H1 (cell line): ENCODE results near the gene ZNF609. TPM values are rescaled to one million over a fixed set of nuclear protein-coding genes. Genes with fewer than 3 reads are reported as not detected.

Experiments used
- CTCF ChIA-PET: fragments of 300-600 bp; sonication (Branson Sonifier 250); formaldehyde crosslinking; loops from one replicate; lab custom pipeline; 2021; ENCODE audit not compliant: partially characterized antibody; lab: Charles Lee
- POLR2A ChIA-PET: fragments of 300-600 bp; sonication (Branson Sonifier 250); formaldehyde crosslinking; loops from one replicate; lab custom pipeline; 2021; ENCODE audit warnings: inconsistent platforms; ENCODE audit not compliant: partially characterized antibody; lab: Charles Lee
- DNase-seq, 2 experiments: peaks; one replicate each; pipeline versions ENCODE4 v3.0.0 to v3.0.0-alpha.2; 2010 to 2022; ENCODE audit warnings: low spot score in 2 of 2, low read depth in 1 of 2, mixed read lengths in 1 of 2
- FAIRE-seq: peaks from 2 replicates; lab custom pipeline; 2011; peaks lifted over from hg19 to GRCh38; lab: Jason Lieb, UNC
- H2AFZ ChIP-seq: 2 replicates; pipeline ENCODE4 v1.8.1; 2012; ENCODE audit warnings: low read length, inconsistent platforms
- H2AK5ac ChIP-seq: 2 replicates; pipeline ENCODE4 v1.6.1; 2013; ENCODE audit warnings: low read depth, low read length
- H2BK120ac ChIP-seq: replicated peaks from 2 replicates; pipeline ENCODE3; 2013; ENCODE audit warnings: low read depth, low read length, inconsistent platforms
- H2BK12ac ChIP-seq: 2 replicates; pipeline ENCODE4 v1.6.1; 2013; ENCODE audit warnings: low read depth, low read length
- H2BK15ac ChIP-seq: 2 replicates; pipeline ENCODE4 v1.6.1; 2013; ENCODE audit warnings: low read length
- H2BK20ac ChIP-seq: 2 replicates; pipeline ENCODE4 v1.6.1; 2013; ENCODE audit warnings: low read length
- H2BK5ac ChIP-seq: 2 replicates; pipeline ENCODE4 v1.6.1; 2013; ENCODE audit warnings: low read depth, low read length
- H3K14ac ChIP-seq: 2 replicates; pipeline ENCODE4 v1.6.1; 2013; ENCODE audit warnings: inconsistent platforms; ENCODE audit not compliant: insufficient read length
- H3K18ac ChIP-seq: 2 replicates; pipeline ENCODE4 v1.6.1; 2013; ENCODE audit warnings: low read length; ENCODE audit errors: extremely low read depth
- H3K23ac ChIP-seq: 2 replicates; pipeline ENCODE4 v1.6.1; 2013; ENCODE audit warnings: inconsistent platforms; ENCODE audit not compliant: insufficient read length
- H3K23me2 ChIP-seq: 2 replicates; pipeline ENCODE4 v1.6.1; 2013; ENCODE audit warnings: low read depth, low read length
- H3K27ac ChIP-seq: 2 replicates; pipeline ENCODE4 v1.6.1; 2011; ENCODE audit warnings: low read depth, low read length, inconsistent platforms
- H3K27me3 ChIP-seq, 4 experiments: replicated peaks in 1 of 4; 1 replicate in 1 of 4; 2 replicates in 3 of 4; pipeline versions ENCODE4 v1.6.1 to v1.8.1; 2011 to 2013; ENCODE audit warnings: low read length in 3 of 4, mild to moderate bottlenecking in 3 of 4, inconsistent platforms in 2 of 4, mixed read lengths in 2 of 4, moderate library complexity in 1 of 4; ENCODE audit not compliant: control insufficient read depth in 3 of 4, insufficient read depth in 3 of 4; ENCODE audit errors: extremely low read depth in 1 of 4
- H3K36me3 ChIP-seq, 4 experiments: 2 replicates each; pipeline versions ENCODE4 v1.6.1 to v1.8.1; 2011 to 2013; ENCODE audit warnings: mild to moderate bottlenecking in 4 of 4, low read length in 3 of 4, moderate library complexity in 2 of 4, control low read depth in 1 of 4, inconsistent platforms in 1 of 4; ENCODE audit not compliant: insufficient read depth in 4 of 4, control insufficient read depth in 2 of 4
- H3K4ac ChIP-seq: replicated peaks from 2 replicates; pipeline ENCODE3; 2013; ENCODE audit warnings: low read length, low read depth, mixed read lengths, inconsistent platforms; ENCODE audit not compliant: insufficient read length
- H3K4me1 ChIP-seq, 4 experiments: replicated peaks in 1 of 4; 1 replicate in 1 of 4; 2 replicates in 3 of 4; pipeline versions ENCODE4 v1.6.1 to v1.8.1; 2011 to 2013; ENCODE audit warnings: low read length in 3 of 4, inconsistent platforms in 2 of 4, mixed read lengths in 1 of 4; ENCODE audit not compliant: insufficient read depth in 4 of 4, control insufficient read depth in 3 of 4
- H3K4me2 ChIP-seq, 2 experiments: 2 replicates each; pipeline versions ENCODE4 v1.6.1 to v1.8.1; 2011 to 2013; ENCODE audit warnings: low read depth in 2 of 2, low read length in 2 of 2, control low read depth in 1 of 2, inconsistent platforms in 1 of 2, mild to moderate bottlenecking in 1 of 2; ENCODE audit not compliant: insufficient read depth in 1 of 2
- H3K4me3 ChIP-seq, 4 experiments: fragments of 200-600, 300-600 bp in 1 of 4; sonication (generic), shearing (Covaris generic), sonication (Bioruptor Twin) in 1 of 4; 2 replicates each; pipeline versions ENCODE4 v1.5.1 to v1.8.1; 2011 to 2016; ENCODE audit warnings: low read length in 4 of 4, low read depth in 3 of 4, control low read depth in 2 of 4, inconsistent platforms in 2 of 4, mild to moderate bottlenecking in 2 of 4, mixed read lengths in 1 of 4, moderate library complexity in 1 of 4; ENCODE audit not compliant: insufficient read depth in 2 of 4; ENCODE audit errors: extremely low read depth in 1 of 4
- H3K56ac ChIP-seq: replicated peaks from 2 replicates; pipeline ENCODE3; 2013; ENCODE audit warnings: low read depth, mild to moderate bottlenecking, mixed read lengths, low read length, inconsistent platforms; ENCODE audit not compliant: insufficient read length
- H3K79me1 ChIP-seq: 2 replicates; pipeline ENCODE4 v1.6.1; 2013; ENCODE audit warnings: low read depth, low read length, control low read depth
- H3K79me2 ChIP-seq, 2 experiments: 2 replicates each; pipeline versions ENCODE4 v1.6.1 to v1.8.1; 2012 to 2013; ENCODE audit warnings: low read length in 2 of 2, mild to moderate bottlenecking in 2 of 2, inconsistent platforms in 1 of 2; ENCODE audit not compliant: insufficient read depth in 2 of 2, control insufficient read depth in 1 of 2
- H3K9ac ChIP-seq, 4 experiments: replicated peaks in 1 of 4; 1 replicate in 1 of 4; 2 replicates in 3 of 4; pipeline versions ENCODE4 v1.6.1 to v1.8.1; 2011 to 2013; ENCODE audit warnings: low read depth in 3 of 4, low read length in 3 of 4, control low read depth in 2 of 4, mild to moderate bottlenecking in 2 of 4, moderate library complexity in 2 of 4, inconsistent platforms in 1 of 4; ENCODE audit errors: extremely low read depth in 1 of 4
- H3K9me3 ChIP-seq, 2 experiments: 2 replicates each; pipeline versions ENCODE4 v1.6.1 to v1.8.1; 2012 to 2013; ENCODE audit warnings: mild to moderate bottlenecking in 2 of 2, moderate library complexity in 2 of 2, control low read depth in 1 of 2, inconsistent platforms in 1 of 2, low read depth in 1 of 2, low read length in 1 of 2, mixed read lengths in 1 of 2; ENCODE audit not compliant: insufficient read depth in 2 of 2
- H4K20me1 ChIP-seq, 2 experiments: replicated peaks in 1 of 2; 2 replicates each; pipeline versions ENCODE3 to v1.8.1; 2011 to 2013; ENCODE audit warnings: inconsistent platforms in 2 of 2, low read length in 2 of 2, mild to moderate bottlenecking in 1 of 2; ENCODE audit not compliant: insufficient read depth in 2 of 2, control insufficient read depth in 1 of 2
- H4K5ac ChIP-seq: 2 replicates; pipeline ENCODE4 v1.6.1; 2013; ENCODE audit warnings: low read length, low read depth, mixed read lengths, inconsistent platforms; ENCODE audit not compliant: insufficient read length
- H4K8ac ChIP-seq: 2 replicates; pipeline ENCODE4 v1.8.0; 2013; ENCODE audit warnings: mild to moderate bottlenecking, moderate library complexity, low read length, inconsistent platforms; ENCODE audit not compliant: insufficient read depth; ENCODE audit errors: extremely low read depth
- H4K91ac ChIP-seq: replicated peaks from 2 replicates; pipeline ENCODE3; 2013; ENCODE audit warnings: low read length, mixed read lengths, inconsistent platforms; ENCODE audit not compliant: insufficient read length
- CEBPB ChIP-seq: IDR thresholded peaks from 2 replicates; pipeline ENCODE4 v1.6.1; 2012; ENCODE audit warnings: low read depth, low read length
- SIN3A ChIP-seq, 2 experiments: IDR thresholded peaks in 1 of 2; conservative IDR thresholded peaks in 1 of 2; 2 replicates each; pipeline ENCODE4 v1.6.1; 2011 to 2012; ENCODE audit warnings: low read length in 2 of 2, improper control_type of control experiment in 1 of 2, low read depth in 1 of 2, mild to moderate bottlenecking in 1 of 2
- TAF7 ChIP-seq: optimal IDR thresholded peaks from 2 replicates; pipeline ENCODE3; 2011; ENCODE audit warnings: low read depth, mild to moderate bottlenecking, inconsistent platforms, low read length, moderate library complexity, borderline replicate concordance
- WGBS, 2 experiments: shearing (Covaris generic) in 1 of 2; methylation state at CpG; one replicate each; pipeline versions ENCODE4 v1.1.6 to v1.1.7; 2013 to 2015; ENCODE audit warnings: low lambda C conversion rate in 2 of 2, mixed read lengths in 2 of 2, inconsistent platforms in 1 of 2, low coverage in 1 of 2, missing lambda C conversion rate in 1 of 2; ENCODE audit not compliant: insufficient replicate concordance in 2 of 2, insufficient coverage in 1 of 2, insufficient read length in 1 of 2; ENCODE audit errors: extremely low coverage in 1 of 2, missing lambda C conversion rate in 1 of 2; 5-methylcytosine and 5-hydroxymethylcytosine counted together
- polyA plus RNA-seq, 7 experiments: library from polyadenylated mRNA; depleted of rRNA in 3 of 7; stranded (reverse) in 5 of 7; unstranded in 2 of 7; fragments of >200 nt in 5 of 7; fragments of 200-250 nt in 2 of 7; gene quantifications; 1 replicate in 5 of 7; 2 replicates in 1 of 7; 4 replicates in 1 of 7; pipeline versions ENCODE4 v1.2.1 to v1.2.3, GENCODE V29; 2011 to 2013; ENCODE audit warnings: missing spikeins in 2 of 7, mixed read lengths in 2 of 7
- total RNA-seq: library from RNA; stranded (reverse); fragmentation: NEBNext Ultra II Directional; extraction: Animal tissue kit (Norgen Biotek cat#: 25700); gene quantifications from 2 replicates; pipeline ENCODE4 v1.2.1, GENCODE V29; 2021
- TF ChIP-seq, protein P1 (sequence below): IDR thresholded peaks from 2 replicates; pipeline ENCODE4 v1.6.1; 2012; ENCODE audit warnings: inconsistent platforms

The ZNF609 gene
- total and polyA plus RNA-seq, 2 of the 8 experiments (the other 6 are each of a cell fraction or from before 2014, with no cell fraction given): 15.5 to 47.8 TPM

DNA sequence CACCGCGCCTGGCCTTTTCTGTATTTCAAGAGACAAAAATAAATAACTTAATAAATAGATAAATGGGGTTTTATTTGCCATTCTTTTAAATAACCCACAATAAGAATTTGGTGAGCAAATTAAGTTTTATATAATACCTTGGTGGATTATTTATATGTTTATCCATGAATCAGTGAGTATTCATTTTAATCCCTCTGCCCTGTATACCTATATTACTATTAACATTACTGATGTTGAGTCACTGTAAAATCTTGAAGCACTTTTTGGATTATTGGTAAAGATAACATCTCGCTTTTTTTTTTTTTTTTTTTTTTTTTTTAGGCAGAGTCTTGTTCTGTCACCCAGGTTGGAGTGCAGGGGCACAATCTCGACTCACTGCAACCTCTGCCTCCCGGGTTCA, 154.1 kb downstream of the ZNF609 start:
- Histone ChIP-seq H2BK120ac (no peak overlapping the region), H4K20me1 (peaks cover 5 to 7% of the 10 kb centered on the region in 2 experiments)

More for the DNA sequence above, 154.1 kb downstream of the ZNF609 start:
- Histone ChIP-seq H3K79me1 (no peaks in the 10 kb centered on the region; the same call in 1 of the 2 replicates), H3K36me3 (no peaks in the 10 kb centered on the region), H3K9me3 (no peaks in the 10 kb centered on the region), H3K18ac (no peak overlapping the region), H3K4ac (no peak overlapping the region), H3K79me2 (peaks cover 0 to 51% of the 10 kb centered on the region in 2 experiments; a peak in 3 of 4 replicates), H2BK5ac (no peak overlapping the region), H4K91ac (no peak overlapping the region), H3K56ac (no peak overlapping the region), H3K14ac (no peak overlapping the region), H2BK20ac (no peak overlapping the region), H3K4me2 (no peak overlapping the region), H3K27ac (no peak overlapping the region), H3K23ac (no peak overlapping the region), H2BK15ac (no peak overlapping the region), H3K4me1 (peaks cover 0 to 9% (median 5%) of the 10 kb centered on the region in 4 experiments; a peak in 5 of 7 replicates), H4K8ac (no peak overlapping the region), H3K9ac (no peak overlapping the region), H3K27me3 (no peaks in the 10 kb centered on the region), H4K5ac (no peak overlapping the region), H2AFZ (no peak overlapping the region), H3K23me2 (no peaks in the 10 kb centered on the region), H3K4me3 (no peak overlapping the region), H2BK12ac (no peak overlapping the region), H2AK5ac (no peak overlapping the region)
- no peak for FAIRE-seq
- DNase-seq: no peak
- WGBS, 2 experiments: 93% methylated on average over 5 of the region's 5 CpGs; no CpG with 5 or more reads in 1 of the 2 experiments
- POLR2A ChIA-PET: no interaction called here
- CTCF ChIA-PET: no interaction called here
- no peak for TF ChIP-seq TAF7
- TF ChIP-seq, protein P1, sequence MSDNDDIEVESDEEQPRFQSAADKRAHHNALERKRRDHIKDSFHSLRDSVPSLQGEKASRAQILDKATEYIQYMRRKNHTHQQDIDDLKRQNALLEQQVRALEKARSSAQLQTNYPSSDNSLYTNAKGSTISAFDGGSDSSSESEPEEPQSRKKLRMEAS: no peak
- no peak for TF ChIP-seq CEBPB
- no peak for TF ChIP-seq SIN3A (conservative IDR thresholded peaks at IDR 0.05 in 1 of 2, IDR thresholded peaks at IDR 0.05 in 1 of 2; ENCODE audit: low read depth in 1 of 2, low read length in 2 of 2)
